ENCODE results near the gene RERE.

Gene RERE

DNA sequence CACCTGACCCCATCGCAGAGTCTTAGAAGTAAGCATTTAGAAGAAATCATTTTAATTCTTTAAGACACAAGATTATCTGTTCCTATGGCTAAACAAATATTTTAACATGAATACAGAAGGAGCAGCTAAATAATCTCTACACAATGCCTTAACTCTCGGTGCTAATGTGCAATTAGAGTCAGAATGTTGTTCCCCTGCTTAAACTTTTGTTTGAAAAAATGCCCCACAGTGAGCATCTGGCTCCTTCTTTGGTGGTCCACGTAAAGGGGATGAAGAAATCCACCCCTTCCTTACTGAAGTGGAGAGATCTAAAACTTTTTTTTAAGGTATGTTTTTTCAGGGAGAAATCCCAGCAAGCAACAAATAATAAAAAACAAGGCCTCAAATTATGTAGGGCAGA, 444.3 kb downstream of the RERE start:
- DNase-seq: no peak

DNA sequence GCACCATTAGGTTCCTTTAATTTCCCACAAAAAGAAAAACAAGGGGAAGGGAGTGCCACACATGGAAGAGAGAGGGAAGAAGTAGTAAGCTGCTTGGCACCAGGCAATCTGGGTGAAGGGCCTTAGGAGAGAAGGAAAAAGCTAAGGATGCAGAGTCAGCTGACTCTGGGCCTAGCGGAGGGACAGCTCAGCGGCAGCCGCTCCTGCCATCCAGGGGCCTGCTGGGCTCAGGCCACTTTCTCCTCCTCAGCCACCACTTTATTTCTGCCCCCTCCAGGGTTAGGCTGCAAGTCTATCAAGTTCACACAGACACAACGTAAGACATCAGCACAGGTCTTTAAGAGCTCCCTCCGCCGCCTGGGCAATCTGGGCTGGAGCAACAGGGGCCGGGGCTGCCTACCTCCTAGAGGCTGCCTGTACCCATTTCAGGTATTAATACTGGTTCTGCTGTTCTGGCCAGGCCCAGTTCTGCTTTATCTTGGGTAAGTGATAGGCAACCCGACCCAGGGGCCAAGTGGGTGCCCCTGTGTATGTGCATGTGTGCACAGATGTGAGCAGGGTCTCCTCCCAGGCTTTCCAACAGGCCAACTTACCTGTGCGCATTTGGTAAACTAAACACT, 446.0 kb downstream of the RERE start:
- no peak for DNase-seq

DNA sequence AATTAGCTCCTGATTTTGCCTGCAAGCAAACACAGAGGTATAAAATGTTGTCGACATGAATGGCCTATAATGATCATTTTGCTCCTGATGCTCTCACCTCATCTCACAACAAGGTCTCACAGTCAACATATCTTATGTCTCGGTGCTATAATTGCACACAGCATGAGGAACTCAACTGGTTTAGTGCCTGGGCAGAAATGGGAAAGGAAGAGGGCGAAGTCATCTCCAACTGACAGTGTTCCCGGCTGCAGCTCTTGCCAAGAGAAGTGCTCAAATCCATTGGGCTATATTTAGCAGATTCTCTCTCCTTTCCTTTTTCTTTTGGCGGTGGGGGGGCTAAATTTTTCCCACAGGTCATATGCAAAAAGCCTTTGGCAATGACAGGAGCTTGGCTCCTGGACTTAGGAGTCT, 446.5 kb downstream of the RERE start:
- DNase-seq: no peak

DNA sequence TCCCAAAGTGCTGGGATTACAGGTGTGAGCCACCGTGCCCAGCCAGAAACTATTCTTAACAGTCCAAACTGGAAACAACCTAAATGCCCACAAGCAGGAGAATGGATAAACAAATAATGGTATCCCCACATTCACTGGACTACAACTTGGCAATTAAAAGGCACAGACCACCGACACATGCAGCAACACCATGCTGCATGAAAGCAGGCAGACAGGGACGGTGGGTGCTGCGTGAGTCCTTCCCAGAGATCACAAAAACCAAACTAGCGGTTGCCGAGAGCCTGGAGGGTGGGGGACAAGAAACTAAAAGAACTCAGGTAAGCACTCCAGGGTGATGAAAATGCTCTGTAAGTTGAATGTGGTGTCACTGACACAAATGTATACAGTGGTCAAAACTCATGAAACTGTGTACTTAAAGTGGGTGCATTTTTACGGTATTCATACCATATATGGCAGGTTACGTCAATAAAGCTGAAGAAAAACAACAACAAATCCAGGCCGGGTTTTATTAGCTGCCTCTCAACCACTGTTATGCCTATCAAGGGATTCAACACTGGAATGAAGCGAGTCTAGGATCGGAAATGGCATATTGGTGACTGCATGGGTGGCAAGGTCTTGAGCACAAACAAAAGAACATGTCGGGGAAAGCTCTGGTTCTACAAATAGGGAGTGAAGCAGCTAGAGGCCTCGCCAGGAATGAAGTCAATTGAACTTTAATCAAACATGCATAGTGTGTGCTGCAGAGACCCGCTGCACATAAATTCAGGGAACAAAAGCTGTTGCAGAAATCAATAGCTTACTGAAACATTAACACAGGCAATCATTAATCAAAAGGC, 447.2 kb downstream of the RERE start:
- no peak for DNase-seq

DNA sequence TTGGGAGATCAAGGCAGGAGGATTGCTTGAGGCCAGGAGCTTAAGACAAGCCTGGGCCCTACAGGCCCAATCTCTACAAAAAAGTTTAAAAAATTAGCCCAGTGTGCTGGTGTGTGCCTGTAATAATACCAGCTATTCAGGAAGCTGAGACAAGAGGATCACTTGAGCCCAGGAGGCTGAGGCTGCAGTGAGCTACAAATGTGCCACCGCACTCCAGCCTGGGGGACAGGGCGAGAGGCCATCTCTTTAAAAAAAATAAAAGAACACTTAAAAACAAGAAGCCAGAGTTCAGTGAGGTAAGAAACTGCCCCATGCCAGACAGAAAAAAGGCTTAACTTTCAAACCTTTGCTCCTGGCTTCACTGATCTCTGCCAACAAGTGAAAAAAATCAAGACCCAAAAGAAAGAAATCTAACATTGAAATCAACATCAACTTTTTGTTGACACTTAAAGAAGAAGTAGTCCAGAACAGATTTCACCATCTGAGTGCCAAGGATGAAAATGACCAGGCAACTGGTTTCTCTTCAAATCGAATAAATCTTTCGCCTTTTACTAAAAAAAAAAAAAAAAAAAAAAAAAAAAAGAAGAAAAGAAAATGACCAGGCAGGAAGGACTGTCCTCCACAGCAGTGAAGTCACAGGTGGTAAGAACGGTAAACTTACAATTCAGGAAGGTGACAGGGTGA, 448.3 kb downstream of the RERE start:
- DNase-seq: no peak

DNA sequence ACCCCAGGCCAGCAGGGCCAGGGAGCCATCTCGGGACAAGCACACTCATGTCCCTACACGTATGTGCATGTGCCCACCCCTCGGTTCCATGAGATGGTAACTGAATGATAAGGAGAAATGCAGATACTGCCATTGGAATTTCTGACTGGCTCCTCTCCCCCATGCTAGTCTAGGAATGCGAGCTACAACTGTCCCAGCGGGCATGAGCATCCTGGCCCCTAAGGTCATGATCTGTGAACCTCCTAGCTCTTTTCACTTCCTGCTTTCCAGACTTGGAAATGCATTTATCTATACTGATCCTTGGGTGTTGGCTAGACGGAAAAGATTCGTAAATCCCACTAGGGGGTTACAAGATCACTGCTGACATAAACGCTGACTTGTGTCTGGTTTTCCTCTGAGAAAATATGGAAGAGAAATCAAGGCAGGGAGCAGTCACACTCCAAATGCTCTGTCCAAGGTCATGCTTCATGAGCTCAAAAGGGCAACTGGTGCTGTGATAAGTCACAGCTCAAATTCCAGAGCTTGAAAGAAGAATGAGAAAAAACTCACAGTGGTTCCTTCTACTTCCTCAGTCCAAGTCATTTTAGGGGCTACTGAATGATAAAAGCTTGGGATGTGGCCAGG, 449.8 kb downstream of the RERE start:
- DNase-seq: no peak

DNA sequence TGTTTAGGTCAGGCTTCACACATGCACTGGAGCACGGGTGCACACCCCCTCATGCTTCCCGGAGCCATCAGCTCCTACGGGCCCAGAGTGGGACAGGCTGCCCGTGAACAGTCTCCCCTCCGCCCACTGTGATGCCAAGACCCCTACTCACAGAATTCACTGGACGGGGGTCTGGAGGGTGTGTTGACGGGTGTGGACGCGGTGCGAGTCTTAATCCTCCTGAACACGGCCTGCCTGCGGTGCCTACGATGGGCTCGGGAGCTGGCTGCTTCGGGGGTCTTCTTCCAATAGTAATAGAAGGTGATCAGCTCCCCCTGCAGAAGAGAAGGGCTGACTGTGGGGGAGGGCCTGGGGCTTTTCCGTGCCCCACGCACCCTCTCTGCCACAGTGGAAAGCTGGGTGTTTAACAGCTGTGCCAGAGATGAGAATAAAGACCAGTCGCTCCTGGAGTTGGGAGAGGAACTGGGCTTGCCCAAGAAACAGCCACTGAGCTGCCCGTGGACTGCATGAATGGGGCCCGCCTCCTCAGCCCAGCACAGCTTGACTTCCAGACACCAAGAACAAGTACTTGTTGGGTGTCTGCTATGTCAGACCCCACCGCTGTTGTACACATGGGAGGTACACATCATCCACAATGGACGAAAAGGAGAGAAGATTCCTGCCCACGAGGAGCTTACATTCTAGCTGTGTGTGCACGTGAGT, 451.6 kb downstream of the RERE start:
- DNase-seq: no peak

DNA sequence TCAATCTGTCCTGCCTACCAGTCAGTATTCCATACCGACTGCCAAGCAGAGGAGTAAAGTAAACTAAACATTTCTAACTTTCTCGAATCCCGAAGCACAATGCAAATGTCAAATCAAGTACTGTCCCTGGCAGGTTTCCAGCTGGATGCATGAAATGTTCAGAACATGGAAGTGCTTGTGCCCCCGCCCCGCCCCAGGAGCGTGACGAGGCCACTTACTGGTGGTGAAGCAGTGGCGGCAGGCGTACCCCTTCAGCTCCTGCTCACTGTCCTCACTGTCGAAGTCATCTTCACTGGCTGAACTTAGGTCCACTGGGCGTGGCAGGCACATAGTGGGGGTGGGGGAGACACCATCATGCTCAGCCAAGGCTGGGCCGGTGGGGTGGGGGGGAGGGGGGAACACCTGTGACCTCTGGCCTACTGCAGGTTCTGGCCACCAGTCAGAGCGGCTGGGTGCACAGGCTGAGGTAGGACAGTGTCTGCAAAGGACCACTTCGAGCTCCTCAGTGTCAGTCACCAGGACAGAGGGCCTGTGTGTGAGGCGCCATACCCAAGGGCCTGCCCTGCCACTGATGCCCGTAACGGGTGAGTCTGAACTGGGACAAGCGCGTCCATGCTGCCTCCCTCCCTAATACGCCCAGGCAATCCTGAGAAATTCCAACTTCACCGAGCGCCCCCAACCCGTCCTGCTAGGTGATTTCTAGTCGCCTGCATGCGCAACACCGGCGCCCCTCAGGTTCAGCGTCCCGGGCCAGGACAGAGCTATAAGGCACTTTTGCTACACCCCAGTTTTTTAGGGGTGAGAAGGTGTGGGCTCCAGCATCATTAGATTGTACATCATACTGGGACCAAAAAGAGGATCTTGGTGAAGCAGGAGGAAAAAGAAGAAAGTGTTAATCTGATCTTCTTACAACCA, 452.7 kb downstream of the RERE start:
- DNase-seq: no peak

DNA sequence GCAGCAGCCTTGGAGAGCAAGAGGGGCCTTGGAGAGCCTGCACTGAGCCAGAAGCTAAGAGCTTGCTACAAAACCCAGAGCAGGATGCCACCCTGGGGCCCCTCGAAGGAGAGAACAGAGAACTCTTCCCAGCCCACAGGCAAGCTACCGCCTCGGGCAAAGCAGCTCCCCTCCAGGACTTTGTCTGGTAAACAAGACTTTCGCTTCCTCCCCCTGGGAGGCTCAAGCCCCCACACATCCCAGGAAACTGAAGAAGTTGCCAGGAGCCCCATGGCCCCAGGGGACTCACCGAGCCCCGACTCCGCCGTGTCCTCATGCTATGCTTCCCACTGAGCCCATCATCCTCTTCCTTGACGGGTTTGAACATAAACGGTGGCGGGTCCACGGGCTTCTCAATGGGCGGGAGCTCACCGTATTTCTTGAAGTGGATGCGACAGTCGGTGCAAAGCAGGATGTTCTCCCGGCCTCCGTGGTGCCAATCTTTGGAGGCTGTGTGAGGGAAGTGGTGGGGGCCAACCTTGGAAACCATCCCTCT, 453.6 kb downstream of the RERE start:
- no peak for DNase-seq

DNA sequence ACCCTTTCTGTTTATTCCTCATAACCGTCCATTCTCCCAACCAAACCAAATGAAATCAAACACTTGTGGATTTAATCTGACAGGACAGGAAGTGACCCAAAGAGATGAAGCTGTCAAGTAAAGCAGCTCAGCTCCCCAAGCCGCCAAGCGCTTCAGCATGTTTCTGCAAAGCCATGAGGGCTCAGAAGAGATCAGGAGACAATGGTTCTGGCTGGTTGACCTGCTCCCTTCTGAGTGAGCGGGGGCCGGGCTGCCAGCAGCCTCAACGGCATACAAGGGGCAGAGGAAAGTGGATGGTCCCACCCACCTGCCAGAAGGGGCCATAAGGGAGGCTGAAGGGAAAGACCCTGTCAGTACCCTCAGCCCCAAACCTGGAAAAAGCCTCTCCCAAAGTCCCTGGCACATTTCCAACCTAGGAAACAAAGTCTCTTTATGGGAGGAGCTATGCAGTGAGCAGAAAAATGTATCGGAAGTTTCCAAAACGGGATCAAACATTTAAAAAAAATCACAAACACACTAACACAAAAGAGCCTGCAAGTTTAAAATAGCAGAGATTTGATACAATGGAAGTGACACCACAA, 454.2 kb downstream of the RERE start:
- no peak for DNase-seq

DNA sequence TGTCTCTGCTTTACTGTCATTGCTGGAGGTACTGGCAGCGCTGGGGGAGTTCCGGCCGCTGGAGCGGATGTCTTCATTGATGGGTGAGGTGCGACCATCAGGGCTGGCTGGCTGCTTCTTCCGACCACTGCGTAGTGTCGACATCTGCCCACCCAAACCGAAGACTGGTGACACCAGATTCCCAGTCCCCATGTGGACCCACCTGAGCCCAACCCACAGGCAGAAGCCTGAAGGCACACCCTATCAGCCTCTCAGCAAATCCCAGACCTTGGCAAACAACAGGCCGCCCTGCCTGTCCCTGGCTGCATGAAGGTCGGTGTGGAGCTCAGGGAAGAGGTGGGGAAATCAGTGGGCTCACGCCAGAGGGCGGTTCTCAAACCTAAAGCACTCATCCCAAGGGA, 454.7 kb downstream of the RERE start:
- DNase-seq: no peak

DNA sequence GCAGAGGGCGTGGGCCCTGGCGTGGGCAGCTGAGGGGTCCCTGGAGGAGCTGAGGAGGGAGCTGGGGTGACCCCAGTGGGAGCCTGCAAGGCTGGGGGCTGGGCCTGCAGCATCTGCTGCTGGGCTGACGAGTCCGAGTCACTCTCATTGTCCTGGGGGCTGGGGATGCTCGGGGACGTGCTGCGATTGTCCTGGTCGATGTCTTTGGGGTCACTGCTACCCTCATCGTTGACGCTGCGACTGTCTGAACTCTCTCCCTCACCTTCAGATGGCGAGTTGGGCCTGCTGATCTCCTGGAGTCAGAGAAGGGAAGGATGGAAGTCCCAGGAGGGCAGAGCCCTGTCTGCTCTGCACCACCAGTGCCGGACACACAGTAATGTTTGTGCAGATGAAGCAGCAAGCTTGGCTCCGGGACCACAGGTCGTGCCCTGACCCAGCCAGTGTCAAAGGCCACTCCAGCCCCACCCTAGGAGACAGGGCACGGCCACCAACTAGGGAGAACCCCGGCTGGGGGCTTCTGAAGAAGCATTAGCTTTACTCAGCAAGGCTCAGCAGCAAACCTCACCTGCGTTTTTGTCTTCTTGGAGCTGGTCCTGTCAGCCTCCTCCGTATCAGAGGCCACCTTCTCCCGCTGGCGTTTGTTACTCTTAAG, 456.1 kb downstream of the RERE start:
- DNase-seq: no peak

DNA sequence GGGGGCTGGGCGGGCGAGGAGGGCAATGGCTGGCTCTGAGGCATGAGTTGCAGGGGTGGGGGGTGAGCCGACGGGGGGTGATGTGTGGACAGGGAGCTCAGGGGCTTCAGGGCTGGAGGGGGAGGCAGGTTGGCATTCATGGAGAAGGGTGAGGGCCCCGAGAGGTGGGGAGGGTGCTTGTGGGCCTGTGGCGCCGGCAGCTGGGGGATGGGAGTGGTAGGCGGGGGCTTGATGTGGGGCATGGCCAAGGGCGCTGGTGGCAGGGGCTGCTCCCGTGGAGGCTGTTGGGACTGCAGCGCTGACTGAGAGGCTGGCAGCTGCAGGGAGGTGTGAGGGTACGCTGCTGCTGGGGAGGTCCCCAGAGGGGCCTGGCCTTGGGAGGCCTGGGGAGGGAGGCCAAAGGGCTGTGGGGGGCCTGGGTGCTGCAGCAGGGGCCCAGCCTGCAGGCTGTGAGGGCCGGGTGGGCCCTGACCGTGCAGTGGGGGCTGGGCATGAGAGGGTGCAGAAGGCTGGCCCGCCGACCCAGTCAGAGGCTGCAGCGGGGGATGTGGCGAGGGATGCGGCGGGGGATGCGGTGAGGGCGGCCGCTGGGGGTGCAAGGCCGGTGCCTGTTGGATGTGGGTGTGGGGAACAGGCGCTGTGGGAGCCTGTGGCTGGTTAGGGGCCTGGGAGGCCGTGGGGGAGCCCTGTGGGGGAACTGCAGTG, 456.8 kb downstream of the RERE start:
- DNase-seq: no peak

DNA sequence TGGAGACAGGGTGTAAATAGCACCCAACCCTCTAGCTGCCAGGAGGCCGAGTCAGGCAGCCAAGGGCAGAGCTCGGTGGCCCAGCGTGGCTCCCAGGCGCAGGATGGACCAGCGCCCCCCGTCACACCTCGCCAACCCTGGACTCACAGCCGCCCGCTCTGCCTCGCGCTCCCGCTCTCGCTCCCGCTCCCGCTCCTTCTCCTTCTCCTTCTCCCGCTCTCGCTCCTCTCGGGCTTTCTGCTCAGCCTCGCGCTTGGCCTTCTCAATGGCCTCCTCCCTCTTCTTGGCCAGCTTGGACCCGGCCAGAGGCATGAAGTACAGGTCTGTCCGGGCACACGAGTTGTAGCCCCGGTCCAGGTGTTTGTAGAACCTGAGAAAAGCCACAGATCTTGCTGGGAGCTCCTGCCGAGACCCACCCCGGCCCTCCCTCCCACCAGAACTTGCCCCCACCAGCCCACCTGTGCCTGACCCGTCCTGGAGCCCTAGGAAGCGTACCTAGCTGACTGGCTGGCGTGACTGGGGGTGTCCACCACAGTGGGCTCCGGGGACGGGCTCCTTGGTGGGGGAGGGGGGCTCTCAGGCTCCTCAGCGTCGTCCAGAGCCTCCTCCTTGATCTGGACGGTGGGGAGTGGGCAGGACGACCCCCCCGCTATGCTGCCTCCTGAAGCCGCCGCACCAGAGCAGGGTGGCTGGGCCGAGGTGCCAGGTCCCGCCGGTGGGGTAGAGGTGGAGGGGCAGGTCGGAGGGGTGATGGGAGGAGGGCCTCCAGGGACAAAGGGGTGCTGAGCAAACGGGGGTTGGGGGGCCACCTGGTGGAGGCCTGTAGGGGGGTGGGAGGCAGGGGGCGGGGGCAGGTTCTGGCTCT, 457.6 kb downstream of the RERE start:
- no peak for DNase-seq

DNA sequence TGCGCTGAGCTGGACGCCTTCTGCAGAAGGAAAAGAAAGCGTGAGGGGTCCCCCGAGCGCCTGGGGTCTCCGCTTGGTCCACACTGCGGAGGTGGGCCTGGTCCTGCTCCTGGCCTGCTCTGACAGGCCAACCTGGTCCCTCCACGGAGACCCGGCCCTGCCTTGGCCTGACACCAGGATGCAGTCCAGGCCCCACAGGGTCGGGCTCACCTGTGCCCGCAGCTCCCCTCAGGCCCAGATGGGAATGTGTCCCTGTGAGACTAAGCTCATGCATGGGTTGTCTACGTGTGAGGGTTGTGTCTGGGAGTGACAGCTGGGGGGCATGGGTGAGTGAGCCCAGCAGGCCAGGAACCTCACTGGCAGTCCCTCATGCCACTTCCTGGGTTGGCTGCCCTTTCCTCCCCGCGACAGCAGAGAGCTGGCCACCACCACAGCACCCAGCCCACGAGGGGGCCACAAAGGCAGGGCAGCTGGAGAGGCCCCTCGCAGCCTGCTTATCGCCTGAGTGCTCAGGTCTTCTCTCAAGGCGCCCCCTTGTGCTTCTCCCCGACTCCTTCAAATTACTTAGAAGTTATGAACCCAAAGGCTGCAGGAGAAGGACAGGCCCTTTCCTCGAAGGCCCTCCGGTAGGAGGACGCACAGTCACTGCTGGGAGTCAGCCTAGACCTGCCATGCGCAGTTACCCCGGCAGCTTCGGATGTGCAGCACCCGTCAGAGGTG, 458.4 kb downstream of the RERE start:
- DNase-seq: no peak

DNA sequence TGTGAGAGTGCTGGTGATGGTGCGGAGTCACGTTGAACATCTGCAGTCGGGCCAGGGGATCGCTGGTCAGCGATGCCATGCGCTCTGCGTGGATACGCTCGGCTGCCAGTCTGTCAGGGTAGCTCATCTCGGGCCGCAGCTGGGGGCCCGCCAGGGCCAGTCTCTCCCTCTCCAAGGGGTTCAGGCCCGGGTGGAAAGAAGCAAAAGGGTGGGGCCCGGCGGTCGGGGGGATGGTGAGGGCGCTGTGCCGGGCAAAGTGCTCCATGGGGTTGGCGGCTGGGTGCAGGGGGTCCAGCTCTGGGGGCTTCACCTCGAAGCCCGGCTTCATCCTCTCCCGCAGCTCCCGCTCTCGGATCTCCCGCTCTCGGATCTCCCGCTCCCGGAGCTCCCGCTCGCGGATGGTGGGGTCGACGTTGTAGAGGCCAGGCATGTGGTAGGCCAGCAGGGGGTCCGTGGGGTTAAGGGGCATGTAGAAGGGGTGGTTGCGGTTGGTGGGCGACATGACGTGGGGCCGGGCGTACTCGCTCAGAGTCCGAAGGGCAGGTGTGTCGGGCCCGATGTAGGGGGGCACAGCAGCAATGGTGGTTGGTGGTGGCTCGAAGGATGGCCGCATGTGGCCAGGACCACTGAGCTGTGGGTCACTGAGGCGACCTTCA, 459.1 kb downstream of the RERE start:
- DNase-seq: no peak

DNA sequence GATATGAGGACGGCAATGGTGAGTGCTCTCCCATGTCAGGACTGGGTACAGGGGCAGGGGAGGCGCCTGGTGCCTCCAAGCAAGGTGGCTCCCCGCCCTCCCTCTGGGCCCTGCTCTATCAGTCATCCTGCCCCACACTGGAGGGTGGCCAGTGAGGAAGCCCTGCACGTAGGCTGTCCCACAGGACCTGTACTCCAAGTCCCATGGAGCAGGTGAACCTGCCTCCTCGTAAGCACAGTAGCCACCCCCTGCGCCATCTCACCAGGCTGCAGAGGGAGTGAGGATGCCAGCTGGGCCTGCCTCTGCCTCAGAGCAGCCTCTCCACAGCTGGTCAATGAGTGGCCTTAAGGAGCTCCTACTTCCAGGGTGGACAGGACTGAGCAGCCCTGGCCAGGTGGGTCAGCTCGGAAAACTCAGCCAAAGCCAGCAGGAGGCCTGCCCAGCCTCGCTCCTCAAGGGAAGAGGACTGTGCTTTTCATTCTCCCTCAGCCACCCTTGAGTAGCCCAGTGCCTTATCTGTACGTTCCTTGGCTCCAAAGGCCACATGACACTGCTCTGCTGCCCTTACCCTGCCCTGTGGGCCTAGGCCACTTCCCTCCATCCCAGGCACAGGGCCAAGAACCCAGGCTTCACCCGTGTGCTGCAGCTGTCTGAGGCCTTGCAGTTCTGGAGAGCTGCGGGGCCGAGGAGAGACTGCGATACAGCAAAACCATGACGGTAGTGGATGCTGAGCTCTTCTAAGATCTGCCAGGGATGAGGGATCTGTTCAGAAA, 459.9 kb downstream of the RERE start:
- DNase-seq: no peak
